ENCODE data around the gene LYPLA2. TPM values are rescaled to one million over a fixed set of nuclear protein-coding genes. Genes with fewer than 3 reads are reported as not detected.

Gene LYPLA2
- total and polyA plus RNA-seq, 2 of the 4 experiments (the other 2 are of a cell fraction), result 44.3 to 78.6 TPM

Other genes with a start within 250 kb of the LYPLA2 start
- 109 and 171 TPM in 2 replicates for gene ID3, start 231.6 kb upstream of the LYPLA2 start, total RNA-seq (2012; rRNA removed)
- gene ID3, start 231.6 kb upstream of the LYPLA2 start, polyA plus RNA-seq (2012; rRNA removed), result 304 and 385 TPM in 2 replicates
- 452 and 980 TPM in 2 replicates for gene RPL11, start 99.3 kb upstream of the LYPLA2 start, total RNA-seq (2012; rRNA removed)
- 1,692 and 1,751 TPM in 2 replicates for gene RPL11, start 99.3 kb upstream of the LYPLA2 start, polyA plus RNA-seq (2012; rRNA removed)
- 40.7 and 44.4 TPM in 2 replicates for gene ELOA, start 47.7 kb upstream of the LYPLA2 start, total RNA-seq (2012; rRNA removed)
- 19.5 and 22.9 TPM in 2 replicates for gene ELOA, start 47.7 kb upstream of the LYPLA2 start, polyA plus RNA-seq (2012; rRNA removed)
- 23.8 and 34.2 TPM in 2 replicates for gene PITHD1, start 12.7 kb upstream of the LYPLA2 start, total RNA-seq (2012; rRNA removed)
- 31.8 and 32.0 TPM in 2 replicates for gene PITHD1, start 12.7 kb upstream of the LYPLA2 start, polyA plus RNA-seq (2012; rRNA removed)
- gene GALE, start 9.6 kb downstream of the LYPLA2 start, total RNA-seq (2012; rRNA removed), result 28.3 and 31.7 TPM in 2 replicates
- 39.9 and 44.5 TPM in 2 replicates for gene GALE, start 9.6 kb downstream of the LYPLA2 start, polyA plus RNA-seq (2012; rRNA removed)
- 31.9 and 33.5 TPM in 2 replicates for gene HMGCL, start 34.3 kb downstream of the LYPLA2 start, total RNA-seq (2012; rRNA removed)
- 25.3 and 30.6 TPM in 2 replicates for gene HMGCL, start 34.3 kb downstream of the LYPLA2 start, polyA plus RNA-seq (2012; rRNA removed)
- gene FUCA1, start 77.1 kb downstream of the LYPLA2 start, total RNA-seq (2012; rRNA removed), result 2.8 and 2.9 TPM in 2 replicates
- 2.5 and 3.5 TPM in 2 replicates for gene FUCA1, start 77.1 kb downstream of the LYPLA2 start, polyA plus RNA-seq (2012; rRNA removed)
- not detected in 2 replicates for gene CNR2, start 122.2 kb downstream of the LYPLA2 start, total RNA-seq (2012; rRNA removed)
- gene CNR2, start 122.2 kb downstream of the LYPLA2 start, polyA plus RNA-seq (2012; rRNA removed), result not detected in 2 replicates
- 76.0 and 106 TPM in 2 replicates for gene PNRC2, start 168.7 kb downstream of the LYPLA2 start, total RNA-seq (2012; rRNA removed)
- 40.3 and 50.6 TPM in 2 replicates for gene PNRC2, start 168.7 kb downstream of the LYPLA2 start, polyA plus RNA-seq (2012; rRNA removed)
- gene SRSF10, start 189.2 kb downstream of the LYPLA2 start, total RNA-seq (2012; rRNA removed), result 110 and 189 TPM in 2 replicates
- gene SRSF10, start 189.2 kb downstream of the LYPLA2 start, polyA plus RNA-seq (2012; rRNA removed), result 76.2 and 90.1 TPM in 2 replicates

All from IMR-90 (cell line).